T-helper 22 cell (primary cell): Measurements from ENCODE around the gene TLE4.

ENCODE experiments used
- DNase-seq: peaks from one replicate; pipeline ENCODE4 v3.0.0-alpha.2; 2020; ENCODE audit warnings: low read depth

Gene TLE4

DNA sequence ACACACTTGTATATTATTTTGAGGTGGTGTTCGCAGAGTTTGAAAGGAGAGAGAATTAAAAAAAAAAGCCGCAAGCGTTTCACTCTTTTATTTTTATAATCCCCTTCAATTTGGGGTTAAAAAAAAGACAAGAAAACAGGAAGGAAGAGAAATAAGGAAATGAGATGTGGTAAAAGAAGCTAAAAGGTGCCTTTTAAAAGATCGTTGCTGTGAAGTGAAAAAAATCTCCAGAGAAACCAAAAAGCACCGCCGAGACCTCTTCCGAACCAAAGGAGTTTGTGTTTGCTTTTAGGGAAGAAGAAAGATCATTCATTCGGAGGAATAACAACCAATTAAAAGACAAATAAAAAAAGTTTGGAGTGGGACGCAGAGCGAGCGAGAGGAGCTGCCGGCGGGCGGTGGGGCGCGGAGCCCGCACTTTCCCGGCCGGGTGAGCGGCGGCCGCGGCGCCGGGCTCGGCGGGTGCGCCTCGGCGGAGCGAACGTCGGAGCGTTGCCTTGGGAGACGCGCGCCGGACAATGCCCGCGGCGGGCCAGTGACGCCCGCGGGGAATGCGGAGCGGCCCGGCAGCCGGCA is 355 bp downstream of the TLE4 start:
- DNase-seq: peak; percentile 14

DNA sequence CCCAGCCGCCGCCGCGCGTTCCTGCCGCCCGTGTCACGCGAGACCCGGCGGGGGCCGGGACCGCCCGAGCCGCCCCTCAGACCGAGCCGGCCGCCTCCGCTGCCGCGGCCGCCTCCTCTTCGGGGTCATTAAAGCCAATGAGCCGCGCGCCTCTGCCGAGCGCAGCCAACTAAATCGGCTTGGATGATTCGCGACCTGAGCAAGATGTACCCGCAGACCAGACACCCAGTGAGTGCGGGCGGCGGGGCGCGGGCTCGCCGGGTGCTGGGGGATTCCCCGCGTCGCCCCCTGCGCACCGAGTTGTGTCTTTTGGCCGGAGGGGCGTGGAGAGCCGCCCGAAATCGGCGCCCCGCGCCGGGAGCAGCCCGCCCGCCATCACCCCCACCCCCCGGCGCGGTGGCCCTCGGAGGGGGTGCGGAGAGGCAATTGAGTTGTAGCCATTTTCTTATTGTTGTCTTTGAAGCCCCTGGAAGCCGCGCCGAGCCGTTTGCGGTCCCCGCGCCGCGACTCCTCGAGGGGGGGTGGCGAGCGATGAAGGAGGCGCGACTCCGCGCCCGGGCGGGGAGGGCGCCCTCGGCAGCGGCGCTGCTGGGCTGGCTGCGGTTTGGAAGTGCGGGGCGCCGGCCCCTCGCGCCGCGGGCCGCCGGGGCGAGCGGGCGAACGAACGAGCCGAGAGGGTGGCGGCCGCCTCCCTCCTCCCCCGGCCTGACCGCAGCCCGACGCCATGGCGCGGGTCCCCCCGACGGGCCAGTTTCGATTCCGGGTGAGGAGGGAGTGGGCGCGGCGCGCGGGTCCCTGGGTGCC is 1.0 kb downstream of the TLE4 start:
- peak; percentile 55 for DNase-seq

DNA sequence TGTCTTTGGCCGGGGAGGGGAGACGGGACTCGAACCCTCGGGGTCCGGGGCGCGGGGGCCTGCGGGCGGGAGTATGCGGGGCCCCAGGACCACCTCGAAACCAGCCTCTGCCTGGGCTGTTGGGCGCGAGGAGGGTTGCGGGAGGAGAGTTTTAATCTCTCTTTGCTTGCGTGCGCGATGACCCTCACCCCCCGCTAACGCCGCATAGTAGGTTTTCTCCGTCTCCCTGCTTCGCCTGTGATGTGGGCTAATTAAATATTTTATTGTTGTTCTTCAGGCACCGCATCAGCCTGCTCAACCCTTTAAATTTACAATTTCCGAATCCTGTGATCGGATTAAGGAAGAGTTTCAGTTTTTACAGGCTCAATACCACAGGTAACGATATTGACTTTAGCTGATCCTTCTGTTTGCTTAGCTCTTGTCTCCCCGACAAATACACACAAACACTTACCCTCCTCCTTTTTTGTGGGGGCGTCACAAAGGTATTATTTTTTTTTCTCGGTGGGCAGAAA is 1.7 kb downstream of the TLE4 start:
- DNase-seq: no peak

DNA sequence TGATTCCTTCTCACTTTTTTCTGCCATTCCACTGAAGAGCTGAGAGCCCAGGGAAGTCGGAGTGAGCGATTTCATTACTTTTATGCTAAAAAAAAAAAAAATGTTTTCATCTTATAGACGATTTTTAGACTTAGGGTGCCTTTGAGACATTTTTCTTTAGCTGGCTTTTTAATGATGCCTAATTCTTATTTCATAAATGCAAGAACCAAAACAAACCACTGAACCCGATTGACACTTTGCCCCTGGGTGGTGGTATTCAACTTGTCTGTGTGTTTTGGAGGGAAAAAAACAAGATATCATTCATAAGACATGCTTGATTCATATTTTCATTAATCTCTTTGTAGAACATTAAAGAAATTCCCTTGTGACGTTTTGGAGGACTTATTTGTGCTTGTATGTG is 2.4 kb downstream of the TLE4 start:
- DNase-seq: no peak

DNA sequence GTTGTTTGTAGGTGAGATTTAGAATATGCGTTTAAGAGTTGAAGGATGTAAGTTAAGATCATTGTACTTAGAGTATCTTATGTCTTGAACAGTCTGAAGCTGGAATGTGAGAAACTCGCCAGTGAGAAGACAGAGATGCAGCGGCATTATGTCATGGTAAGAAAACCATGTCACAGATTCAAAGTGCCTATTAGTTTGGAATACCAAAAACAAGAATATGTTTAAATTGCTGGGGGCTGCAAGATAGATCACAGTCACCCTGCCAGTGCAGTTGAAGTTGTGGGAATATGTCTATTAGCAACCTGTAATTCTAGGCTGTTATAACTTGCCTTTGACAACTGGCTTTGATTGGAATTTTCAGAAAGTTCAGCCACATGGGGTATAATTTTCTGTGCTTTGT is 3.0 kb downstream of the TLE4 start:
- no peak for DNase-seq

DNA sequence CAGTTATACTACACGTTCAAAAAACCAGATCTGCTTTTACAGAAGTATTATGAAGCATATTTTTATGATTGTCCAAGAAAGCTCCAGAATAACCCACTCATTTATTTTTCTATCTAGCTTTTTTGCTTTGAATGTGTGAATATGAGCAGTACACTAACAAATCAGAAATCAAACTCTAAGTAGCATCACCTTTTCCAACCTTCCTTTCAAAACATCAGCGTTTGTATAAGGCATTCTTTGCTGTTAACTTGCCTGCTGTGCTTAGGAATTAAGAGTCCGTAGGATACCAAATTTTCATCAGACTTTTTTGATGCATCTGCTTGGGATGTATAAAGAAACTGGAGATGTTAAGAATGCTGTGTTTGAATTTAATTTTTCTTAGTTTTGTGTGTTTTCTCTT is 3.8 kb downstream of the TLE4 start:
- no peak for DNase-seq

DNA sequence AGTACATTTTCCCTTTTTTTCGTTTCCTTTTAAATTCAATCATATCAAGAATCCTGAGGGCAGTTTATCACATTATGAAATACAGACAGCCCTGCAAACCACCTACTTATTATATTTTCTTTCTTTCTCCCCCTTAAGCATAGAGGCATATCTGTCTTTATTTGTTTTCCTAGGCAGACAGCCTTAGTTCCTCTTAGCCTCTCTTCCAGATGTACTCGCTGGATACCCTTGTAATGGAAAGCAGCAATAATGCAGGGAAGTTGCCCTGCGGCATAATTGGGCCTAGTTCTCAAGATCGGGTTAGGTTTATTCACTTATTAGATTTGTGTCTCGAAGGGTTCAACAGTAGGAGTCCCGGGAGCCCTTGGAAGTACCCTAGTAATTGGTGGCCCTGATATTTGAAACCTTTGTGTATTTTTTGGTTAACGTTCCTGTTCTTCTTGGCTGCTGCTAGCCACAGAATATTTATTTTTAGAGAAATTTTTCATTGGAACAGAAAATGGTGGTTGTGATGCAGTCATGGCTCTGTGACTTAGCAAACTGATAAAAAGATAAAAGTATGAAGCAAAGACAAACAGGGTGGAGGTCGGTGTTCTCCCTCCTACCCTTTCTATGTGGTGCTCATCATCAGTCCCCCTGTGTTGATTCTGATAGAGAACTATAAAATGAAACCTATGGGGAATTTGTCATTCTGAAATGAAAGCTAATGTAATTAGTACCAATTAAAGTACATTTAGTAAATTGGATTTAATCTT is 6.4 kb downstream of the TLE4 start:
- no peak for DNase-seq

DNA sequence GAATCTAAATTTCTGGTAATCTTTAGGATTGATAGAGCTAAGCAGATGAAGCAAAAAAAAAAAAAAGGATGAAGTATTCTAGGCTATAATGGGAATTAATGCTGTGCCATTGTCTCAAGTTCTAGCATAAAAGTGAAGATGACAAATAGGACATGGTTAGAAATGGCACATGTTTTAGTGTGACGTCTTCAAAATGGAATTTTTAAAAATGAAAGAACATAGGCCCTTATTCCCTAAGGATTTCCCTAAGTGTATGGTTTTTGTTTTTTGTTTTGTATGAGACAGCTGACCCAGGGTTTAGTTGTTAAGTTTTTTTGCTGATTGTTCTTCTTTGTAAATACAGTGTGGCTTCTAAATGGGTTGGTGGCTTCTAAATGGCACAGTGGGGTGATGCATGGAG is 7.1 kb downstream of the TLE4 start:
- no peak for DNase-seq

DNA sequence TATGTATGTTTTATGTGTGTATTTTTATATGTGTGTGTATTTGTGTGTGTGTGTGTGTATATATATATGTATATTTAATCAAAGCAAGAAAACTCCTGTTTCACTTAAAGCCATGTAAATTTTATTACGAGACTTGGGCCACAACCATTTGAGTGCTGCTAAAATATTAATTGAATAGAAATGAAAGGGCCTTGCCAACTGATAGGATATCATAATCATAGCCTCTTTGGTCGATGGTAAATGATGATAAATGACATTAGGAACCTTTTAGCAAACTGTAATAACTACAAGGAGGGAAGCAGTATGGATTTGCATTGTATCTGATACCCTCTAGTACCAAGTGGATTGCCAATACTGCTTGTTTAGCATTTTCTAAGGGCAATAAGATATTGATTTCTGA is 7.9 kb downstream of the TLE4 start:
- no peak for DNase-seq

DNA sequence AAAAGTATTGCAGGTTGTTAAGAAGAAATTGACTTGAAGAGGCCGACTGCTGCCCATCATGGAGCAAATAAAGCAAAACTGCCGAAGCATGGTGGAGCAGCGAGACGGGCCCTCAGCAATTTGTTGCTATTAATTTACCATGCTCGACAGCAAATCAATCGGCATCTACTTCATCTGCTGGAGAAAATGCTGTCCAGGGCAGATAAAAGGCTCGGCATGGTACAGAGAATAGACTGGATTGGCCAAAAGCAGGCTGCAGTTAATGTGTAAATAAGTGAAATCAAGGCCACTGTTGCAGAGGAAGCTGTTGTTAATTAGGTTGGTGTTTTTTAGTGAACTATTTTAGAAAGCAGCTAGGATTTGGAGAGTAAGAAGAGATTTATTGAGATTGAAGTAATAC is 8.3 kb downstream of the TLE4 start:
- no peak for DNase-seq

DNA sequence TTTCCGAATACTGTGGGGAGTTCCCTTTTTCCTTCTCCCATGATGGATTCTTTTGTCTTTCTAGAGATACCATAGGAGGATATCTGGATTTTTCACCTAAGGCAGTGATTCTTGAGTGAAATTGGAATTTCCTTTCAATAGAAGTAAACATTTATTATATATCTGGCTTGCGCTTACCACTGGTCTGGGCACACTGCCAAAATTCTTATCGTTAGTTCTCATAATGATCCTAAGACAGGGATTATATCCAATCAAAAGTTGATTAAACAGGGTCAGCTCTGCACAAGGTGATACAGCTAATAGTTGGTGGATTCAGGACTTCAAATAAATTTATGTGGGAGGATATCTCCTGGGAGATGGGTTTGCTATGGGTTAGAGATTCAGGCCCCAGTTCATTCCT is 9.6 kb downstream of the TLE4 start:
- DNase-seq: no peak

DNA sequence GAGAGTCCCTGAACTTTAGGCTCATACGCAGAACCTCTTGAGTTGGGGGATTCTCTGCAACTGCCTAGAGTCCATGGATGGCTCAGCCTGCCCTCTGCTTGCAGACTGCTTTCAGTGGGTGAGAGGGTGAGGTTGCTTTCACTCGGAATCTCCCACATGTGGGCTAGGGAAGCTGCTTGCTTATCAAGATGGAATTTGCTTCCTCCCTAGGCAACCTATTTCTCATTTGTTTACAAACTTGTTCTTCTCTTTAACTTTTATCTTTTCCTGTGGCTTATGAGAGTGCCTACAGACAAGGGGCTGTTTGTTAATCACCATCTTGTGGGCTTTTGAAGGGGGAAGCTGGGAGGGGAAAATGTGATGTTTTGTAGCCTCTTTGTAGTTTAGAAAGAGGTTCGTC is 10.0 kb downstream of the TLE4 start:
- DNase-seq: peak; percentile 44

DNA sequence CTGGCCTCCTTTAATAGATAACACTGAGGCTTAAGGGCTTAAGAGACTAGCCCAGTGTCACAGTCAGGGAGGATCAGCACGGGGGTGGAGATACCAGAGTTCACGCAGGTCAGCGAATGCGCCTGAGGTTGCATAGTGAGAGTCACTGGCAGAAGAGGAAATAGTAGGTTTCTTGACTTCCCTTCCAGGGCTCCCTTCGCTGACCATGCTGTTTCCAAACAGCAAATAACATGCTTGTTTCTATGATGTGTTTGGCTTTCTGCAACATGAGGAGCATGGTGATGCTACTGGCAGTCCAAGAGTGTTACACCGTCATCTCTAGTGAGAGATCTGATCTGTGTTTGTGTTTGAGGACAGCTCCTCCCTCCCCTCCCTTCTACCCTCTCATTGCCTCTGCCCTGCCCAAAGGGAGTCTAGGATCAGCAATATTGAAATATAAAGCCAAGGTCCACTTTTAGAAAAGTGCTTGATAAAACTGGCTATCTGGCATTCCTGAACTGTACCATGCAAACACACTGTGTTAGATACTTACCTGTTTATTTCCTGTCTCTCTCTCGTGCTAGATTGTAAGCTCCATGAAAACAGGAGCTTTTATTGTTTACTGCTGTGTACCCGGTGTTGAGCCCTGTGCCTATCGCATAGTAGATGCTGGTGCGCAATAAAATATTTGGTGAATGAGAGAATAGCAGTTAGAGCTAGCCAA is 12.3 kb downstream of the TLE4 start:
- no peak for DNase-seq

DNA sequence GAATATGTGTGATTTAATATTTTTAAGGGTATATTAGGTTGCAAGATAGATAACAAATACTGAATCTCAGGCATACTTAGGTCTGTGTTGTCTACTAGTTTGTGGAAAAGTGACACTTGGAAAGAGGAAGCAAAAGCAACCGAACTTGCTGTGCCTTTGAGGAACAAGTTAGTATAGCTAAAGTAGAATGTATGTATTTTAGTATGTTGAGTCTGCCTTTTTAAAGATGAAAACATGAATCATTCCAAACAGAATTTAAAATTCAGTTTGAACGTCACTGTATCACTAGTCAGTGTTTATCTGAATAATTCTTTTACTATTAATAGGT is 12.9 kb downstream of the TLE4 start:
- DNase-seq: no peak

DNA sequence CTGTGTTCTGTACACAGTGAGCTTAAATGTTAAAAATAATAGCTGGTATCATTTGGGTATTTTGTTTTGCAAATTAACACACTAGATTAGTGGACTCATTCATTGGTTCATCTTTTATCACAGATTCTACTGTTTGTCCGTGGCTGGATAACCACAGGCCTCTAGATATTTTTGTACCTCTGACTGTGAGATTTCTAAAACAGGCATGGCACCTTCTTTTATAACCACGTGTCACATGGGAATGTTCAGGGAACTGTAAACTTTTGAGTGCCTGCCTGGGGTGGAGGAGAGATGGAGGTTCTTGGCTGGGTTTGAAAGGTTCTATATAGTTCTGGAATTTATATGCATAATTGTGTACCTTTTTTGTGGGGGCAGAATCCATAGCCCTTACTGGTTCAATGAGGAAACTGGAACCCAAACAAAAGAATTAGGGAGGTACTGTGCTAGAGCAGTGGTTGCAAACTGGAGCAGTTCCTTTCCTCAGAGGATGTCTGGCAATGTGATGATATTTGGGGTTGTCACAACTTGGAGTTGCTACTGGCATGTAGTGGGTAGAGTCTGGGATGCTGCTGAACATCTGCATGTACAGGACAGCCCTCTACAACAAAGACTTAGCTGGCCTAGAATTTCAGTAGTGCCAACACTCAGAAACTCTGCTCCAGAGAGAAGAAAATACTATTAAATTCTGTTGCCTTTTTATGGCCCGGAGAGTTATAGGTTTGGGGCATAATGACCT is 16.9 kb downstream of the TLE4 start:
- no peak for DNase-seq

DNA sequence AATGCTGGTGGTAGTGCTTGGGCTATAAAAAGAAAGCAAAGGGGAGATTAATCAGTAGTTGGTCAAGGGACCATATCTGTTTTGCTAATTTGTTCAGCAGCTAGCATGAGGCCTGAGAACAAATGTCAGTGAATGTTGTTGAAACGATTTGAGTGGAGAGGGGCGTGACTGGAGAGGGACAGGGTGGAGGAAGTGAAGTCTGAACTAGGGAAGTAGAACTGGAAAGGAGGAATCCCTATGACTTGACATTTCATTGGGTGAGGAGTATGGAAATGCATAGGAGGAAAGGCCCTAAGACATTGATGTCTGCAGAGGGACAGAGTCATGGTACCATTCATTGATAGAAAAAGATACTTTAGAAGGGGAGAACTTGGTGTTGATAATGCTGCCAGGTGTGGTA is 19.7 kb downstream of the TLE4 start:
- DNase-seq: no peak

DNA sequence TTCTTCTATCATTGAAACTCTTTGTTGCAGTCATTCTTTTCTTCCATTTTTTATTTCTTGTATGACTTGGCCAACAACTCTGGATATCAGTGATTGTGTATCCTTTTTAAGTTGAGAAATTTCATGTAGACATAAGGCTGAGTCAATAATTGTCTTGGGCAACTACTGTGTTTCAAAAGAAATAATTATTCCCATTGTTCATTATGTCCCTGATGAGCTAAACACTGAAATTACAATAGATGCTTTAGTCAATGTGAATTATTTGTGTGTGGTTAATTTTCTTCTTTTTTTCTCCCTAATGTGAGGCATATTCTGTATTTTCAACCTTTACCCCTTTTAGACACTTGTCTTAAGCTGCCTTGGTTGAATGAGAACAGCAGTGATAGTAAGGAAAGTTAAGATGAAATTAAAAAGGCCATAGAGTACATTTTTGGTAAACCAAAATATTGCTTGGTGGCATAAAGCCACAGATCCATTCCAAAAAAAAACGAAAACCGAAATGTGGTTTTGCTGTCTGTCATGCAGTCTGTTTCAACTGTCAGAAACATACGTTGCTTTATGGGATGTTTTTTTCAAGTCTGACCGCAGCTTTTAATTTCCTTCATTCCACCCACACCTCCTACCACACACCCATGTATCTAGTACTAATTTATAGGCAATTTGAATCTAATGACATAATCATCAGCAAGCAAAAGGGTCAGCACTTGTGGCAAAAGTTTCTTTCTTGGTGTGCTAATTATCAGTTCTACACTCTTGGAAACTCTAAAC is 21.1 kb downstream of the TLE4 start:
- no peak for DNase-seq

DNA sequence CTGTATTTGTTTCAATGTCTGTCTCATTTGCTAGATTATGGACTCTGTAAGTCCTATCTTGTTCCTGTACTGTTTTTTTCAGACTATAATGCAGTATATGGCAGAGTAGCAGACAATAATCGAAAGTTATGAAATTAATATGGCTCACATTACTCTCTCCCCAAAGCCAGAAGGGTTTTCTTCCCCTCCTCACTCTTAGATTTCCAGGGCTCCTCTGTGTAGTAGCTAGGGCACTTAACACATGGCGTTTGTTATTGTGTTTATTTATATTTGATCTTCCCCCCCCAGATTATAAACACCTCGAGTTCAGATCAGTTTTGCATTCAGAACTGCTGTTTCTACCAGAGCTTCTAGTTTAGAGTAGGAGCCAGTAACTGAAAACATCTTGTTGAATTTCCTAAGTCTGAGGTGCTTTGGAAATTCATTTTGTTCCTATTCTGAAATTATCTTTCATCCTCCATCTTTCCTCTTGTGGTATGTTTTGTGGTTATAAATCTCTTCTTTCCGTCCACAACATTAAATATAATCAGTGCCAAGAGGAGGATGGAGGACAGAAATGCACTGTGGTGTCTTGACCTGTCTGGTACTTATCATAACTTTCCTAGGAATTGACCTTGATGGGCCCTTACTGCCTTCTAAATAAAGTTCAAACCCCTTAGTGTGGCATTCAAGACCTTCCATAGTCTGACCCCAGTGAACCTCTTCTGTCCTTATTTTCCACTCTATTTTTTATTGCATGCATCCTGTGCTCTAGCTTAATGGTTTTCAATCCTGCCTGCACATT is 27.0 kb downstream of the TLE4 start:
- no peak for DNase-seq

DNA sequence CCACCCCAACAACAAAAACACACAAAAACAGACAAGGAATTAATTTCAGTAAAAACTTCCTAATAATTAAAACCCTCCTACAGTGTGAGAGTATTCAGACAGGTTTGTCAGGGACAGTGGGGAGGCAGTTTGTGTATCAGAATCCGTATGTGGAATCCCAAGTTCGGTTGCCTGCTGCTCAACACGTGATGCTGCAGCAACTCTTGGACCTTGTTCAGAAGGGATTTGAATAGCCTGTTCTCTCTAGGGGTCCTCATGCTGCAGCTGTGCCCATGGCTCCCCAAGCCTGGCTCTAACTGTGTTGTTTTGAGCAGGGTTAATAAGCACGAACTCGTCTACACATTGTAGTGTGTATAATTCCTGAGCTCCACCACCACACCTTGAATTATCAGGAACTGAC is 28.7 kb downstream of the TLE4 start:
- no peak for DNase-seq

DNA sequence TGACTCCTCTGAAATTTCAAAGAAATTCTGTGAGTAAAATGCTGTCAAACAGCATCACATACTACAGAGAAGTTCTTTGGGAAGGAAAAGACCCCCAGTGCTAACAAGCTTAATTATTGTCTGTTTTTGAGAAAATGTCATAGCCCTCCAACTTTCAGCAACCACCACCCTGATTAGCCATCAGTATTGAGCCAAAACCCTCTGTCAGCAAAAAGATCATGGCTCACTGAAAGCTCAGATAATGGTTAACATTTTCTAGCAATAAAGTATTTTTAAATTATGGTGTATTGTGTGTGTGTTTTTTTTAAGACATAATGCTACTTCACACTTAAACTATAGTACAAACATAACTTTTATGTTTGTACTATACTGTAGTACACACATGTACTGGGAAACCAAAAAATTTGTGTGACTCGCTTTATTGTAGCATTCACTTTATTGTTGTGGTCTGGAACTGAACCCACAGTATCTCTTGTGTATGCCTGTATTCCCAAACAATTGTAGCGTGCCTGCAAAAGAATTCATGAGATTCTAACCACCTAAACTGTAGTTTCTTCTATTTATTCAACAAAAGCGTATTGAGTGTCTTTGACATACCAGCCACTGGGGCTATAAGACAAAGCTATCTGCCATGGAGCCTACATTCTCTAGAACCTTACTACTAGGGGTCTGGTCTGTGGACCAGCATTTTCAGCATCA is 31.6 kb downstream of the TLE4 start:
- no peak for DNase-seq
